Upper lobe of left lung (tissue), 6 donors: ENCODE results near the gene AGBL1. TPM values are rescaled to one million over a fixed set of nuclear protein-coding genes. Genes with fewer than 3 reads are reported as not detected.

Source experiments
- ATAC-seq, 2 donors: fragments of 200-7000 bp; cut with Tn5 transposase; one replicate each; pipeline ENCODE4 v1.9.1; 2022; ENCODE audit warnings: mild to moderate bottlenecking in 2 of 2, moderate library complexity in 2 of 2; ENCODE audit not compliant: low FRiP score in 2 of 2
- DNase-seq, 2 donors: peaks; one replicate each; pipeline ENCODE4 v3.0.0-alpha.2; 2019 to 2020
- H3K27ac ChIP-seq, 4 donors: fragments of 200-600 bp; sonication (generic); one replicate each; pipeline ENCODE4 v1.5.1; 2016 to 2019
- H3K27me3 ChIP-seq, 4 donors: fragments of 200-600 bp; sonication (generic); one replicate each; pipeline ENCODE4 v1.5.1; 2017 to 2019
- H3K36me3 ChIP-seq, 4 donors: fragments of 200-600 bp; sonication (generic); one replicate each; pipeline ENCODE4 v1.5.1; 2016 to 2019
- H3K4me1 ChIP-seq, 4 donors: fragments of 200-600 bp; sonication (generic); one replicate each; pipeline ENCODE4 v1.5.1; 2018 to 2019
- H3K4me3 ChIP-seq, 4 donors: fragments of 200-600 bp; sonication (generic); one replicate each; pipeline ENCODE4 v1.5.1; 2017 to 2019; ENCODE audit warnings: mild to moderate bottlenecking in 2 of 4, moderate library complexity in 1 of 4
- H3K9me3 ChIP-seq, 4 donors: fragments of 200-600 bp; sonication (generic); one replicate each; pipeline ENCODE4 v1.5.1; 2018 to 2019
- CTCF ChIP-seq, 6 experiments: fragments of 450-650 bp in 4 of 6; fragments of 200-600 bp in 2 of 6; sonication (generic) in 2 of 6; IDR thresholded peaks; one replicate each; pipeline ENCODE4 v1.5.1; 2016 to 2019; ENCODE audit warnings: antibody characterized with exemption in 6 of 6
- EP300 ChIP-seq, 4 donors: sonication (generic); formaldehyde crosslinking; IDR thresholded peaks; one replicate each; pipeline ENCODE4 v1.5.1; 2017; ENCODE audit warnings: antibody characterized with exemption in 4 of 4, control low read depth in 2 of 4
- POLR2A ChIP-seq, 4 donors: fragments of 450-650 bp; IDR thresholded peaks; one replicate each; pipeline ENCODE4 v1.5.1; 2016 to 2017; ENCODE audit warnings: antibody characterized with exemption in 4 of 4, mild to moderate bottlenecking in 2 of 4
- POLR2AphosphoS5 ChIP-seq, 2 donors: sonication (generic); formaldehyde crosslinking; IDR thresholded peaks; one replicate each; pipeline ENCODE4 v1.5.1; 2017; ENCODE audit warnings: antibody characterized with exemption in 2 of 2
- WGBS, 2 donors: methylation state at CpG; one replicate each; pipeline ENCODE4 v1.1.5; 2017 to 2018; 5-methylcytosine and 5-hydroxymethylcytosine counted together
- total RNA-seq, 6 donors: library from RNA; depleted of rRNA in 4 of 6; stranded (reverse); fragments of >200 nt in 4 of 6; gene quantifications; one replicate each; pipeline versions ENCODE4 v1.1.0 to v1.2.1, GENCODE V29; 2016 to 2021
- donor health status: DM: no; HTN: no; CAD: no; lungs with moderate emphysema.
- donor health status: DM: no; HTN: yes; CAD: no; lungs with severe emphysema.

The AGBL1 gene
- total RNA-seq, 6 donors from 2014 or later, result 3.1 to 23.0 (median 14.5) TPM

GRCh38 chr15:86634992-86635638 lies 555.4 kb downstream of the AGBL1 start:
- DNase-seq (no peak), ATAC-seq (no peak)
- H3K4me3 ChIP-seq, result no peak overlapping the region
- H3K36me3 ChIP-seq, result no peaks in the 10 kb centered on the region
- TF ChIP-seq CTCF (IDR thresholded peaks at IDR 0.05) (no peak), POLR2AphosphoS5 (IDR thresholded peaks at IDR 0.05) (no peak), POLR2A (IDR thresholded peaks at IDR 0.05) (no peak)
- no peaks in the 10 kb centered on the region for H3K4me1 ChIP-seq
- no peak overlapping the region for H3K27ac ChIP-seq
- WGBS, 2 donors, result 61 to 67% methylated on average over 2 of the region's 2 CpGs
- H3K9me3 ChIP-seq, result no peaks in the 10 kb centered on the region
- H3K27me3 ChIP-seq, result no peaks in the 10 kb centered on the region

GRCh38 chr15:86644339-86644738 lies 564.7 kb downstream of the AGBL1 start:
- Histone ChIP-seq H3K27ac (no peak overlapping the region), H3K4me3 (no peak overlapping the region), H3K9me3 (no peaks in the 10 kb centered on the region), H3K27me3 (no peaks in the 10 kb centered on the region), H3K36me3 (no peaks in the 10 kb centered on the region), H3K4me1 (no peaks in the 10 kb centered on the region)
- no peak for DNase-seq
- TF ChIP-seq POLR2A (IDR thresholded peaks at IDR 0.05), result no peak
- TF ChIP-seq POLR2AphosphoS5 (IDR thresholded peaks at IDR 0.05), result no peak
- no peak for TF ChIP-seq EP300 (IDR thresholded peaks at IDR 0.05)
- TF ChIP-seq CTCF (IDR thresholded peaks at IDR 0.05), result no peak
- 84 to 88% methylated on average over 3 of the region's 3 CpGs for WGBS, 2 donors
- ATAC-seq, result no peak

- Histone ChIP-seq H3K9me3 (no peaks in the 10 kb centered on the region), H3K27ac (no peak overlapping the region), H3K27me3 (no peaks in the 10 kb centered on the region), H3K36me3 (no peaks in the 10 kb centered on the region), H3K4me3 (no peak overlapping the region), H3K4me1 (no peaks in the 10 kb centered on the region)
- DNase-seq, result no peak
- 53 to 59% methylated on average over 7 of the region's 7 CpGs for WGBS, 2 donors
- TF ChIP-seq EP300 (IDR thresholded peaks at IDR 0.05), result no peak
- no peak for TF ChIP-seq POLR2A (IDR thresholded peaks at IDR 0.05)
- no peak for TF ChIP-seq CTCF (IDR thresholded peaks at IDR 0.05)
- TF ChIP-seq POLR2AphosphoS5 (IDR thresholded peaks at IDR 0.05), result no peak
- no peak for ATAC-seq
Measured at GRCh38 chr15:86645925-86646500, 566.3 kb downstream of the AGBL1 start.

GRCh38 chr15:86647810-86648440 lies 568.3 kb downstream of the AGBL1 start:
- H3K27ac ChIP-seq, result no peak overlapping the region
- no peaks in the 10 kb centered on the region for H3K9me3 ChIP-seq
- DNase-seq (no peak), ATAC-seq (no peak)
- H3K4me1 ChIP-seq, result no peaks in the 10 kb centered on the region
- H3K36me3 ChIP-seq, result no peaks in the 10 kb centered on the region
- 87 to 91% methylated on average over 2 of the region's 2 CpGs for WGBS, 2 donors
- no peak overlapping the region for H3K4me3 ChIP-seq
- H3K27me3 ChIP-seq, result no peaks in the 10 kb centered on the region
- TF ChIP-seq CTCF (IDR thresholded peaks at IDR 0.05), result no peak
- TF ChIP-seq POLR2A (IDR thresholded peaks at IDR 0.05), result no peak
- TF ChIP-seq POLR2AphosphoS5 (IDR thresholded peaks at IDR 0.05), result no peak
- TF ChIP-seq EP300 (IDR thresholded peaks at IDR 0.05), result no peak
